ENCODE measurements around the gene GDF7.

DNA sequence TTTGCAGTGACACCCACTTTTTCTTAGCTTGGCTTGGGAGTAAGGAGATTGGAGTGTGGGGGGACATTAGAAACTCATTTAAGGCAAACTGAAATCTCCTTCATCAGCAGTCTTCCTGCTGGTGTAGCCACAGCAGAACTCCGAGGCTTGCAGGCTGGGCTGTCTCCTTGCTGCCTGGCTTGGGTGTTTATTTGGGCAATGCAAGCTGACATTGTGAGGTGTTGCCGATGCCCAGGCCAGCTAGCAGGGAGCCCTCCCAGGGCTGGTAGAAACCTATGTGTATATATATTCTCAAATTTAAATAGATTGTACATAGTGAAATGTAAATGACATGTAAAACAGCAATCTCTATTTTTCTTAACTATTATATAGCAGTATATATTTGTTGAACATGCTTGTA lies 11.8 kb downstream of the GDF7 start:
- TF ChIP-seq, protein P1, sequence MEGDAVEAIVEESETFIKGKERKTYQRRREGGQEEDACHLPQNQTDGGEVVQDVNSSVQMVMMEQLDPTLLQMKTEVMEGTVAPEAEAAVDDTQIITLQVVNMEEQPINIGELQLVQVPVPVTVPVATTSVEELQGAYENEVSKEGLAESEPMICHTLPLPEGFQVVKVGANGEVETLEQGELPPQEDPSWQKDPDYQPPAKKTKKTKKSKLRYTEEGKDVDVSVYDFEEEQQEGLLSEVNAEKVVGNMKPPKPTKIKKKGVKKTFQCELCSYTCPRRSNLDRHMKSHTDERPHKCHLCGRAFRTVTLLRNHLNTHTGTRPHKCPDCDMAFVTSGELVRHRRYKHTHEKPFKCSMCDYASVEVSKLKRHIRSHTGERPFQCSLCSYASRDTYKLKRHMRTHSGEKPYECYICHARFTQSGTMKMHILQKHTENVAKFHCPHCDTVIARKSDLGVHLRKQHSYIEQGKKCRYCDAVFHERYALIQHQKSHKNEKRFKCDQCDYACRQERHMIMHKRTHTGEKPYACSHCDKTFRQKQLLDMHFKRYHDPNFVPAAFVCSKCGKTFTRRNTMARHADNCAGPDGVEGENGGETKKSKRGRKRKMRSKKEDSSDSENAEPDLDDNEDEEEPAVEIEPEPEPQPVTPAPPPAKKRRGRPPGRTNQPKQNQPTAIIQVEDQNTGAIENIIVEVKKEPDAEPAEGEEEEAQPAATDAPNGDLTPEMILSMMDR (optimal IDR thresholded peaks at IDR 0.05 in 1 of 3, IDR thresholded peaks at IDR 0.05 in 1 of 3, conservative IDR thresholded peaks at IDR 0.05 in 1 of 3; ENCODE audit: extremely low read depth in 1 of 3, insufficient read depth in 2 of 3, low read length in 3 of 3) = no peak
- no peak for TF ChIP-seq EZH2 (IDR thresholded peaks at IDR 0.05; ENCODE audit: low read length)
